HepG2 (cell line): ENCODE data around the gene TMEM95. TPM values are rescaled to one million over a fixed set of nuclear protein-coding genes. Genes with fewer than 3 reads are reported as not detected.
"Not testable (repeated sequence)": the region's sequence is repeated elsewhere in the genome, so short reads cannot be mapped to it uniquely, and the experiment has no call there.

ENCODE experiments used
- ATAC-seq: fragments of 200-7000 bp; cut with Tn5 transposase; 3 replicates; pipeline ENCODE4 v1.9.1; 2020; ENCODE audit warnings: mild to moderate bottlenecking, moderate library complexity
- BruUV-seq: library from RNA; stranded (reverse); fragments of 400-500 nt; replicated peaks from 2 replicates; lab custom pipeline; 2021; lab: Mats Ljungman, UMichigan
- CTCF ChIA-PET: fragments of 300-600 bp; formaldehyde crosslinking; extraction: SDS; loops from one replicate; lab custom pipeline; 2021; ENCODE audit warnings: low total read pairs, inconsistent platforms, low intra/inter-chr PET ratio; lab: Yijun Ruan, JAX
- POLR2A ChIA-PET: fragments of 350-600 bp; sonication (Branson Sonifier 250); formaldehyde crosslinking; loops from one replicate; lab custom pipeline; 2020; ENCODE audit warnings: antibody characterized with exemption, inconsistent platforms; lab: Yijun Ruan, JAX
- DNase-seq: peaks from one replicate; pipeline ENCODE4 v3.0.0-alpha.2; 2015; ENCODE audit warnings: low spot score
- FAIRE-seq: peaks from 3 replicates; lab custom pipeline; 2011; peaks lifted over from hg19 to GRCh38; lab: Jason Lieb, UNC
- H2AFZ ChIP-seq: one replicate; pipeline ENCODE4 v1.6.1; 2011; ENCODE audit warnings: low read length, inconsistent platforms
- H3K27ac ChIP-seq: fragments of 300-600 bp; 3 replicates; pipeline ENCODE4 v1.8.0; 2011; ENCODE audit warnings: mixed run types, mild to moderate bottlenecking, mixed read lengths, low read length, inconsistent platforms; ENCODE audit not compliant: insufficient read depth; ENCODE audit errors: extremely low read length
- H3K27me3 ChIP-seq, 2 experiments: fragments of 200-600 bp in 1 of 2; 2 replicates in 1 of 2; 3 replicates in 1 of 2; pipeline versions ENCODE4 v1.6.0 to v1.8.0; 2011; ENCODE audit warnings: low read length in 2 of 2, mild to moderate bottlenecking in 2 of 2, moderate library complexity in 2 of 2, inconsistent platforms in 1 of 2; ENCODE audit not compliant: insufficient read depth in 2 of 2, control insufficient read depth in 1 of 2
- H3K36me3 ChIP-seq, 2 experiments: fragments of 200-600 bp in 1 of 2; replicated peaks in 1 of 2; 2 replicates in 1 of 2; 3 replicates in 1 of 2; pipeline versions ENCODE4 v1.5.1 to v1.8.0; 2011; ENCODE audit warnings: low read length in 2 of 2, inconsistent platforms in 1 of 2; ENCODE audit not compliant: insufficient read depth in 2 of 2, control insufficient read depth in 1 of 2
- H3K4me1 ChIP-seq: 2 replicates; pipeline ENCODE4 v1.5.1; 2012; ENCODE audit warnings: low read length, inconsistent platforms; ENCODE audit not compliant: insufficient read depth
- H3K4me2 ChIP-seq: 2 replicates; pipeline ENCODE4 v1.6.0; 2011; ENCODE audit warnings: low read depth, low read length, inconsistent platforms
- H3K4me3 ChIP-seq, 3 experiments: fragments of 200-600 bp in 1 of 3; sonication (generic), shearing (Covaris generic) in 1 of 3; replicated peaks in 1 of 3; 2 replicates each; pipeline ENCODE4 v1.5.1; 2011 to 2016; ENCODE audit warnings: low read length in 3 of 3, inconsistent platforms in 2 of 3, low read depth in 2 of 3, mild to moderate bottlenecking in 2 of 3, control low read depth in 1 of 3, mixed read lengths in 1 of 3; ENCODE audit not compliant: insufficient read depth in 1 of 3
- H3K79me2 ChIP-seq: one replicate; pipeline ENCODE4 v1.6.1; 2011; ENCODE audit warnings: low read length, inconsistent platforms; ENCODE audit not compliant: insufficient read depth
- H3K9ac ChIP-seq: 2 replicates; pipeline ENCODE4 v1.6.0; 2011; ENCODE audit warnings: mild to moderate bottlenecking, low read depth, low read length, inconsistent platforms; ENCODE audit not compliant: insufficient read depth
- H3K9me3 ChIP-seq: 2 replicates; pipeline ENCODE4 v1.5.1; 2012; ENCODE audit warnings: mild to moderate bottlenecking, low read length
- H4K20me1 ChIP-seq: 2 replicates; pipeline ENCODE4 v1.6.0; 2011; ENCODE audit warnings: inconsistent platforms, mild to moderate bottlenecking, low read length, moderate library complexity; ENCODE audit not compliant: insufficient read depth
- ZNF629 ChIP-seq: sonication (generic); formaldehyde crosslinking; conservative IDR thresholded peaks from 2 replicates; pipeline ENCODE4 v1.5.0; 2020; ENCODE audit warnings: missing genetic modification reagents
- WGBS: methylation state at CpG from one replicate; pipeline ENCODE4 v1.1.6; 2017; ENCODE audit warnings: low lambda C conversion rate; 5-methylcytosine and 5-hydroxymethylcytosine counted together
- in situ Hi-C: cut with HindIII; loops from 2 replicates; pipeline ENCODE4 v1.10.0; 2017; ENCODE audit warnings: low pct_unique_long_range_greater_than_20kb; ENCODE audit not compliant: extremely low pct_ligation_motif_present
- intact Hi-C: fragments of 100-400 bp; cut with micrococcal nuclease; formaldehyde crosslinking; loops from one replicate; pipeline ENCODE4 v1.10.0; 2022; ENCODE audit not compliant: unreplicated experiment
- polyA plus RNA-seq, 8 experiments: library from polyadenylated mRNA; depleted of rRNA in 3 of 8; stranded (reverse) in 7 of 8; unstranded in 1 of 8; fragments of >200 nt; fragmentation: Illumina TruSeq in 4 of 8; extraction: Trizol in 4 of 8; gene quantifications; 2 replicates each; pipeline versions ENCODE4 v1.2.1 to v1.2.3, GENCODE V29; 2011 to 2016; ENCODE audit warnings: low read depth in 4 of 8, missing spikeins in 1 of 8, mixed read lengths in 1 of 8; ENCODE audit not compliant: insufficient read depth in 1 of 8
- total RNA-seq, 5 experiments: library from RNA; depleted of rRNA; stranded (reverse); fragments of >200 nt; fragmentation: Illumina TruSeq; extraction: Trizol; gene quantifications; 2 replicates each; pipeline ENCODE4 v1.2.3, GENCODE V29; 2016; ENCODE audit warnings: low read depth in 1 of 5
- TF ChIP-seq, protein P1 (sequence below): sonication (generic); formaldehyde crosslinking; IDR thresholded peaks from 2 replicates; pipeline ENCODE4 v1.8.1; 2022; ENCODE audit warnings: low read depth, mild to moderate bottlenecking, missing genetic modification reagents

Gene TMEM95
- total and polyA plus RNA-seq, 2 of the 13 experiments (the other 11 are each of a cell fraction or from before 2014, with no cell fraction given), result not detected

DNA sequence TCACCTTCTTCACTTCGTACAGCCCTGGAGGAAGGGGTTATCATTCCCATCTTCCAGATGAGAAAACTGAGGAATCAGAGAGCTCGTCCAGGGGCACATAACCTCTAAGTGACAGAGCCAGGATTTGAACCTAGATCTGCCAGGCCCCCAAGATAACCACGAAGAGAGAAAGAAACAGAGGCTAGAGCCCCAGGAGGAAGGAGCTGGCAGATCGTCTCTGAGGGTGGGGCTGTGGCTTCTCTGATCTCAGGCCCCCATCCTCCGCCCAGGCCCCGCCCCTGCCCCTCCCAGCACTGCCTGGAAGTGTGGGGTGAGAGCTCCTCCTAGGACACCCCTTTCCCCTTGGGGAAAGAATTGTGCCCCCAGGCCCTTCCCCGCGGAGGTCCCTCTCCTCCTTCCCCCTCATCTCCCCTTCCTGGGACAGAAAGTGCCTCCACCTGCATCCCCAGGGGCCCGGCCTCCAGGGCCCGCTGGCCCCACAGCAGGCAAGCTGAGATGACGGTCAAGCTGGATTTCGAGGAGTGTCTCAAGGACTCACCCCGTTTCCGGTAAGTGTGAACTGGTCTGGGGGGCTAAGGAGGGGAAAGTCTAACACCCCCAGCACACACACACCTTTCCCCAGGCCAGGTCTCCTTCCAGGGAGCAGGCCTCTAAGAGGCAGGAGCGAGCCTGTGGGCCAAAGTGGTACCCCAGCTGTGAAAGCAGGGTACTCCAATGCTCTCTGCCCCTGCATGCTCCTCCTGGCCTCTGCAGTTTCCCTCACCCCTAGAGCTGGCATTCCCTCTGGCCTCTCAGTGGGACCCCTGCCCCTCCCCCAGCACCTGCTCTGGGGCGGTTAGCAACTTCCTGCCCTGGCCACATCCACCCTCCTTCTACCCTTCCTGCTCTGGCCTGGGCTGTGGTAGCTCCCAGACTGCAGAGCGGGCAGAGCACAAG is 18.4 kb upstream of the TMEM95 start, which contains the start of gene ACAP1:
ACAP1 (plus strand) TSS at position 290 of the 936 bp plus-strand sequence; CDS start at position 496, 206 bp downstream.
- 37% methylated on average over 9 of the region's 17 CpGs for WGBS
- FAIRE-seq, result no peak
- Histone ChIP-seq H3K9me3 (no peaks in the 10 kb centered on the region), H4K20me1 (no peaks in the 10 kb centered on the region), H3K4me2 (peak within 1 kb of the TSS; percentile 54; the same call in 1 of the 2 replicates), H3K9ac (no peak within 1 kb of the TSS), H3K79me2 (no peaks in the 10 kb centered on the region), H3K27me3 (peaks cover 0 to 6% of the 10 kb centered on the region in 2 experiments; a peak in 4 of 5 replicates), H3K27ac (no peak within 1 kb of the TSS), H3K36me3 (no peaks in the 10 kb centered on the region), H2AFZ (no peak within 1 kb of the TSS), H3K4me3 (peak within 1 kb of the TSS in 1 of 3 experiments; percentile 28; a peak in 1 of 6 replicates), H3K4me1 (peaks cover 16% of the 10 kb centered on the region)
- BruUV-seq, result no TSS peak
- POLR2A ChIA-PET, result interaction anchor here (1.2 to 2.7 kb wide), 2 partner anchors 8 to 23 kb away, joined by 3 to 16 read pairs; no protein-coding TSS in a partner anchor
- CTCF ChIA-PET, result no interaction called here
- in situ Hi-C loops (no loop called here), intact Hi-C loops (no loop called here)
- no peak for DNase-seq
- peak; percentile 63 for TF ChIP-seq ZNF629 (CRISPR knock-in tag)
- TF ChIP-seq, protein P1, sequence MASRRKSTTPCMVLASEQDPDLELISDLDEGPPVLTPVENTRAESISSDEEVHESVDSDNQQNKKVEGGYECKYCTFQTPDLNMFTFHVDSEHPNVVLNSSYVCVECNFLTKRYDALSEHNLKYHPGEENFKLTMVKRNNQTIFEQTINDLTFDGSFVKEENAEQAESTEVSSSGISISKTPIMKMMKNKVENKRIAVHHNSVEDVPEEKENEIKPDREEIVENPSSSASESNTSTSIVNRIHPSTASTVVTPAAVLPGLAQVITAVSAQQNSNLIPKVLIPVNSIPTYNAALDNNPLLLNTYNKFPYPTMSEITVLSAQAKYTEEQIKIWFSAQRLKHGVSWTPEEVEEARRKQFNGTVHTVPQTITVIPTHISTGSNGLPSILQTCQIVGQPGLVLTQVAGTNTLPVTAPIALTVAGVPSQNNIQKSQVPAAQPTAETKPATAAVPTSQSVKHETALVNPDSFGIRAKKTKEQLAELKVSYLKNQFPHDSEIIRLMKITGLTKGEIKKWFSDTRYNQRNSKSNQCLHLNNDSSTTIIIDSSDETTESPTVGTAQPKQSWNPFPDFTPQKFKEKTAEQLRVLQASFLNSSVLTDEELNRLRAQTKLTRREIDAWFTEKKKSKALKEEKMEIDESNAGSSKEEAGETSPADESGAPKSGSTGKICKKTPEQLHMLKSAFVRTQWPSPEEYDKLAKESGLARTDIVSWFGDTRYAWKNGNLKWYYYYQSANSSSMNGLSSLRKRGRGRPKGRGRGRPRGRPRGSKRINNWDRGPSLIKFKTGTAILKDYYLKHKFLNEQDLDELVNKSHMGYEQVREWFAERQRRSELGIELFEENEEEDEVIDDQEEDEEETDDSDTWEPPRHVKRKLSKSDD (CRISPR knock-in tag), result no peak
- ATAC-seq, result no peak

DNA sequence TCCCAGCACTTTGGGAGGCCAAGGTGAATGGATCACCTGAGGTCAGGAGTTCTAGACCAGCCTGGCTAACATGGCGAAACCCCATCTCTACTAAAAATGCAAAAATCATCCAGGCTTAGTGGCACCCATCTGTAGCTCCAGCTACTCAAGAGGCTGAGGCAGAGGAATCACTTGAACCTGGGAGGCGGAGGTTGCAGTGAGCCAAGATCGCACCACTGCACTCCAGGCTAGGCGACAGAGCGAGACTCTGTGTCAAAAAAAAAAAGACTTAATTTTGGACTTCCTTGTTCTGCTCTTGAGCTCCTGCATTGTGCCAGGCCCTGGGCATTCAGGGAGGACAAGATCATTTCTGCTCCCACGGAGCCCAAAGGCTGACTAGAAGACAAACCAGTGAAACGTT is 17.4 kb upstream of the TMEM95 start:
- H3K4me2 ChIP-seq, H3K27ac ChIP-seq, H3K4me3 ChIP-seq, H3K36me3 ChIP-seq, H3K27me3 ChIP-seq, FAIRE-seq, in situ Hi-C loops, BruUV-seq, intact Hi-C loops, POLR2A ChIA-PET, H3K9me3 ChIP-seq, H3K79me2 ChIP-seq, CTCF ChIA-PET, ATAC-seq, H3K9ac ChIP-seq, H2AFZ ChIP-seq, DNase-seq, H4K20me1 ChIP-seq: not testable (repeated sequence)
- 56% methylated on average over 7 of the region's 7 CpGs for WGBS
- peaks cover 16% of the 10 kb centered on the region for H3K4me1 ChIP-seq
